Spinal cord (tissue), 10 donors: Measurements from ENCODE around the gene WWC2. TPM values are rescaled to one million over a fixed set of nuclear protein-coding genes. Genes with fewer than 3 reads are reported as not detected.

Experiments
- DNase-seq, 6 donors: peaks; one replicate each; pipeline versions ENCODE4 v3.0.0 to v3.0.0-alpha.2; 2013 to 2015; ENCODE audit warnings: low spot score in 6 of 6, low read depth in 4 of 6
- H3K27ac ChIP-seq: one replicate; pipeline ENCODE4 v1.5.1; 2013; ENCODE audit warnings: low read depth, low read length, control low read depth
- H3K27me3 ChIP-seq: one replicate; pipeline ENCODE4 v1.6.1; 2013; ENCODE audit warnings: low read length; ENCODE audit not compliant: control insufficient read depth, insufficient read depth
- H3K36me3 ChIP-seq: one replicate; pipeline ENCODE4 v1.6.1; 2013; ENCODE audit warnings: low read length; ENCODE audit not compliant: control insufficient read depth, insufficient read depth
- H3K4me1 ChIP-seq: one replicate; pipeline ENCODE4 v1.6.1; 2013; ENCODE audit warnings: low read length; ENCODE audit not compliant: control insufficient read depth, insufficient read depth
- H3K4me3 ChIP-seq: one replicate; pipeline ENCODE4 v1.5.1; 2013; ENCODE audit warnings: low read depth, low read length, control low read depth
- H3K9me3 ChIP-seq: one replicate; pipeline ENCODE4 v1.6.1; 2013; ENCODE audit warnings: low read length; ENCODE audit not compliant: control insufficient read depth, insufficient read depth
- WGBS: methylation state at CpG from one replicate; pipeline ENCODE4 v1.1.5; 2013; ENCODE audit warnings: missing lambda C conversion rate; ENCODE audit not compliant: insufficient coverage; 5-methylcytosine and 5-hydroxymethylcytosine counted together
- polyA plus RNA-seq, 2 donors: library from polyadenylated mRNA; unstranded; fragments of 120-200 nt; gene quantifications; one replicate each; pipeline ENCODE4 v1.2.1, GENCODE V29; 2013; ENCODE audit not compliant: insufficient read length in 2 of 2
- total RNA-seq, 2 donors: library from RNA; depleted of rRNA in 1 of 2; stranded (reverse); fragments of 120-200 nt in 1 of 2; fragments of >200 nt in 1 of 2; gene quantifications; one replicate each; pipeline versions ENCODE4 v1.2.3 to v1.2.4, GENCODE V29; 2013 to 2014
- donor health status: healthy.

The WWC2 gene
- total and polyA plus RNA-seq, 4 donors, result 19.0 to 33.4 (median 25.9) TPM

DNA sequence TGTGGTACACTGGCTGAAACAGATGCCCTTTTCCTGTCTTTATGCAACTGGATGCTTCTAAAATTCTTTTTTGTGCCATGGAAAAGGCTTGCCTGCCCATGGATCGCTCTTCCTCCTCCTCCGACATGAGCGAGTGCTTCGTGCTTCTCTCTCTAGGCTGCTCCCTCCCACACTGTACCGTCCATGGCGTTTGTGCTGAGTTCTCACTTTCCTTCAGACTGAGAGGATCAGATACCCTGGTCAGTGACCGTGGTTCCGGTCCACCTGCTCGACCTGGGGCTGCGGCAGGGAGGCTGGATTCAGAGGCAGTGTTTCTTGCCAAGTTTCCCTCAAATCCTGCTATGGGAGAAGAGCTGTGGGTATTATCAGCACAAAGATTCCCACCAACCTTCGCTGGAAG lies 233.4 kb downstream of the WWC2 start:
- Histone ChIP-seq H3K36me3 (no peaks in the 10 kb centered on the region), H3K4me1 (no peaks in the 10 kb centered on the region), H3K27ac (no peak overlapping the region), H3K9me3 (no peaks in the 10 kb centered on the region), H3K4me3 (no peak overlapping the region), H3K27me3 (no peaks in the 10 kb centered on the region)
- 82% methylated on average over 5 of the region's 11 CpGs for WGBS
- DNase-seq, result no peak

DNA sequence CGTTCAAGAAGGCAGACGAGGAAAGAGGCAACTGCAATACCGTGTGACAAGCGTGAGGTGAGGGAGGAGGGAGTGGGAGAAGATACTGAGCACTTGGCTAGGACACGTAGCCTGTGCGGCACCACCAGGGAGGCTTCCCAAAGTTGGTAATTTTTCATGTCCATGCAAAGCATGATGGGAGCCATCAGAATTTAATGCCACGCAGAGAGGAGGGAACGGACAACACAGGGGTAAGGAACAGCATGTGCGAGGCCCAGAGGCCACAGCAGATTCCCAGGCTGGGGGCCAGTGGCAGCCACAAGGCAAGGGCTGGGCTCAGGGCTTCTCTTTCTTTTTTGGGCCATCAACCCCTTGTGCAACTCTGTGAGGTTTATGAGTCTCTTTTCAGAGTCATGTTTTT lies 234.1 kb downstream of the WWC2 start:
- no peak for DNase-seq
- Histone ChIP-seq H3K27ac (no peak overlapping the region), H3K4me1 (no peaks in the 10 kb centered on the region), H3K9me3 (no peaks in the 10 kb centered on the region), H3K36me3 (no peaks in the 10 kb centered on the region), H3K4me3 (no peak overlapping the region), H3K27me3 (no peaks in the 10 kb centered on the region)
- 96% methylated on average over 9 of the region's 9 CpGs for WGBS

DNA sequence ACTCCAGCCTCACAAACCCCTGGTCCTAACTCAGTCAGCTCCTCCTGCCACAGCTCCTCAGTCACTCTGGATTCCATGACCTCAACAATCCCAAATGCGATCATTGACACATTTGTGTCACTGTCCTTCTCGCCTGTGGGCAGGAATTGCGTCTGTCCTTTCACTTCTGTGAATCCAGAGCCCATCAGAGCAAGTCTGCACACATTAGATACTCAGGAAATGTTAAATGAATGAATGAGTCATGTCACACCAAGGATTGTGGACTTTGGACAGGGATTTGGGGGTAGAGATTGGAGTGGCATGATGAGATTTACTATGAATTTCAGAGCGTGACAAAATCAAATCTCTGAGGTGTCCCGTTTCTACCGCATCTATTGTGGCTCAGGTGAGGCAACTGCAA lies 234.9 kb downstream of the WWC2 start:
- no peaks in the 10 kb centered on the region for H3K27me3 ChIP-seq
- no peak overlapping the region for H3K4me3 ChIP-seq
- DNase-seq, result no peak
- H3K9me3 ChIP-seq, result no peaks in the 10 kb centered on the region
- H3K36me3 ChIP-seq, result no peaks in the 10 kb centered on the region
- no peaks in the 10 kb centered on the region for H3K4me1 ChIP-seq
- 100% methylated on average over 2 of the region's 6 CpGs for WGBS
- H3K27ac ChIP-seq, result no peak overlapping the region

DNA sequence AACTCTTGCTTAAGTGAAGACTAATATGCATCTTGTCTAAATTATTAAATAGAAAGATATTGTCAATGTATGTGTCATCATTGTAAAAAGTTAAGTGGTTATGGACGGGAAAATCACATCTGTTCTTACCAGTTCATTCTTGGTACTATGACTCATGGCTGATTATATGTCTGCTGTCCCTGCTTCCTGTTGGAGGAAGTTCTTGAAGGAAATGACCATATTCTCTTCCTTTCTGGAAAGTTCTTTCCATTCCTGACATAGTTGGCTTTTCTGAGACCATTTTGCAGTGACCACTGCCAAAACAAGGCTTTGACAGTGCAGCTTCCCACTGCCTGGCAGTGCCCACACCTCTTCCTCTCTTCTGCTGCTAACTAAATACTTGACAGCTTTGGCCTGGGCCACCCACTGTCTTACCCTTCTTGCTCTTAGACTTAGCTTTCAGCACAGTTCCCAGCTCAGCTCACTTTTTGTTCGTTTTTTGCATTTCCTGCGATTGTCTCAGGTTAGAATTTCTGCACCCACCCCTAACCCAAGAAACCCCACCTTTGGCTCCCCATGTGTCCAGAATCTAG lies 236.4 kb downstream of the WWC2 start:
- no peaks in the 10 kb centered on the region for H3K9me3 ChIP-seq
- no peak overlapping the region for H3K27ac ChIP-seq
- 88% methylated on average over 2 of the region's 3 CpGs for WGBS

DNA sequence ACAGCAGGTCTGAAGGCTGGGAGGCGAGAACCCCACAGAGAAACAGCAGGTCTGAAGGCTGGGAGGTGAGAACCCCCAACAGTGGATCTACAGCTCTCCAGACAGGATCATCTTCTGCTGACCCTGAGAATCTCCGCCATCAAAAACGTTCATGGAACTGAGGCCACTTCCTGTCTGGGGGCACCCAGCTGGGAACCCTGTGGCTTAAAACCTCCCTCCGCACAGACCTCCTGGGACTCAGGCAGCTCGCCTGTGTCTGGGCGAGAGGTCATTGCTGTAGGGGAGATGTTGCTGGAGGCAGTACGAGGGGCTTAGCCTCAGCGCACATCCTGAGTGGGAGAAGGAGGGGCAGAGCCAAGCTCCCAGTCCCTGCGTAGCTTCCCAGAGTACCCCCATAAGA lies 238.3 kb downstream of the WWC2 start:
- 87% methylated on average over 6 of the region's 9 CpGs for WGBS
- Histone ChIP-seq H3K36me3 (no peaks in the 10 kb centered on the region), H3K27ac (no peak overlapping the region), H3K4me1 (peaks cover 2% of the 10 kb centered on the region), H3K9me3 (no peaks in the 10 kb centered on the region), H3K4me3 (no peak overlapping the region), H3K27me3 (no peaks in the 10 kb centered on the region)
- no peak for DNase-seq

More for the DNA sequence above, 236.4 kb downstream of the WWC2 start:
- no peak for DNase-seq
- Histone ChIP-seq H3K36me3 (no peaks in the 10 kb centered on the region), H3K4me1 (no peaks in the 10 kb centered on the region), H3K4me3 (no peak overlapping the region), H3K27me3 (no peaks in the 10 kb centered on the region)

DNA sequence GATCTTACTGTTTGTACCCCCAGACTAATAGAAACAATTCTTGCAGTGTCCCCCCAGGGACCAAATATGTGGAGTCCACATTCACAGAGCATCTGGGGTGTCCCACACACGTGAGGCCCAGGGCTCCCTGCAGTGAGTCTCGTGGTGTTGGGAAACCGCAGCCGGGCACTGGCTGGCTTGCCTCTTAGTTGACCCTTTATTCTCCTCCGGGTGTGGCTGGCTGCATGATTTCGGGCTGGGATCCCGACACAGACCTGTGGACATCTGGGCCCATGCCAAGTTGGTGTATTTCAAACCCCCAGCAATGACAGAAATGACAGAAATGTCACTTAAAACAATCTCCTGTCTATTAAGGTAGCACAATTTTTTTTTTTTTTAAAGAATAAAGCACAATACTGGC lies 238.8 kb downstream of the WWC2 start:
- peaks cover 4% of the 10 kb centered on the region for H3K27me3 ChIP-seq
- no peaks in the 10 kb centered on the region for H3K36me3 ChIP-seq
- H3K27ac ChIP-seq, result no peak overlapping the region
- no peak for DNase-seq
- H3K9me3 ChIP-seq, result no peaks in the 10 kb centered on the region
- 76% methylated on average over 7 of the region's 7 CpGs for WGBS
- peaks cover 6% of the 10 kb centered on the region for H3K4me1 ChIP-seq
- no peak overlapping the region for H3K4me3 ChIP-seq

DNA sequence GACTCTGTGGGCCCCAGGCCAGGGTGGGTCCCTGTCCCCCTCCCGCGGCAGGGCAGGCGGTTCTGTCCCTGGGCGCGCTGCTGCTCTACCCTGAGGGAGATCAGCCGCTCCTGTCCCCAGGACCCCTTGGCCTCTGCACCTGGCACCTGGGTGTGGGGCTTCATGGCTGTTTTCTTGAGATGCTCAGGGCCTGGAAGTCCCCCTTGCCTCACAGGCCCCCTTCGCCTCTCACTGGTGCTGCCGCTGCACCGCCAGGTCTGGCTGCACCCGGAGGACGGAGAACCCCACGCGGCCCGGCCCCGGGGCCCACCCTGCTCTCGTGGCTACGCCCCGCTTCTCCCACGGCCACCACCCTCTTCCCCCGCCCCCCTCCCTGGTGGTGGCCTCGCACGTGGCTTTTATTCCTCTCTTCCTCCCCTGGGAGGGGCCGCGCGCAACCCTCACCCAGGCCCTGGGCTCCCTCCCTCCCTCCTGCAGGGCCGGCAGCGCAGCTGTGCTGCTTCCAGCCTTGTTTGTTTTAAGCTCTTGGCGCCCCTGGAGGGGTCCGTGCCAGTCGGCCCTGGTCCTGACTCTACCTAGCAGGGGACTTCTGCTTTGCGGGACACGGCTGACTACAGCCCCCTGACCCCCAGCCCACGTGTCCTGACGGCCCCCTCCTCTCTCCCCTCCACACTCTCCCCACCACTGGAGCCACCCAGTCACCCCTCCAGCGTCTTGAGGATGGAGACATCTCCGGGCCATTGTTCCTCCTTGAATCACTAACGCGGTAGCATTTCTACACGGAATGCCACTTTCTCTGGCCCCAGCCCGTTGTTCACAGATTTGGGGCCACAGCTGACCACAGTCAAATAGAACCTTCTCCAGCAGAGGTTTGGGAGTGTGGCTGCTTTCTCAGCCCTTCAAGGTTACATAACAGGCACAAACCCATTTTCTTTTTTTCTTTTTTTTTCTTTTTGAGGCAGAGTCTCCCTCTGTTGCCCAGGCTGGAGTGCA lies 243.8 kb downstream of the WWC2 start:
- Histone ChIP-seq H3K27ac (no peak overlapping the region), H3K4me1 (peaks cover 11% of the 10 kb centered on the region), H3K27me3 (peaks cover 7% of the 10 kb centered on the region), H3K36me3 (no peaks in the 10 kb centered on the region), H3K9me3 (no peaks in the 10 kb centered on the region), H3K4me3 (peak overlapping the region; percentile 6)
- WGBS, result 16% methylated on average over 39 of the region's 40 CpGs
- DNase-seq, result peak in 2 of 6 donors; percentile 42 to 49

DNA sequence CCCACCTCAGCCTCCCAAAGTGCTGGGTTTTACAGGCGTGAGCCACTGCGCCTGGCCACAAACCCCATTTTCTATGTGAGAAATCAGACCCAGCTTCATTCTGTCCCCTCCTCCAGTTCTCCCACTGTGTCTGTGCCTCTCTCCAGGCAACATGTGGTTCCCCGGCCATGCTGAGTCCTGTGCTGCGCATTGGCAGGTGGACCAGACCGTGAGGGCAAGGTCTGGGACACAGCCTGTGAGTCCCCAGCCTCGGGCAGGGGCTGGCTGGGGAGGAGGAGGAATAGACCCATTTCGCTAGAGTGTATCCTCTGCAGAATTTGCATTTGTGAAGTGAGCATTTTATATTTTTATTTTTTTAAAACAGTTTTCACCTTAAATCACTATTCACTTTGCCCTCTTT lies 244.7 kb downstream of the WWC2 start:
- H3K36me3 ChIP-seq, result no peaks in the 10 kb centered on the region
- no peak overlapping the region for H3K4me3 ChIP-seq
- WGBS, result 91% methylated on average over 6 of the region's 7 CpGs
- DNase-seq, result no peak
- H3K9me3 ChIP-seq, result no peaks in the 10 kb centered on the region
- peaks cover 7% of the 10 kb centered on the region for H3K27me3 ChIP-seq
- peaks cover 11% of the 10 kb centered on the region for H3K4me1 ChIP-seq
- H3K27ac ChIP-seq, result no peak overlapping the region

DNA sequence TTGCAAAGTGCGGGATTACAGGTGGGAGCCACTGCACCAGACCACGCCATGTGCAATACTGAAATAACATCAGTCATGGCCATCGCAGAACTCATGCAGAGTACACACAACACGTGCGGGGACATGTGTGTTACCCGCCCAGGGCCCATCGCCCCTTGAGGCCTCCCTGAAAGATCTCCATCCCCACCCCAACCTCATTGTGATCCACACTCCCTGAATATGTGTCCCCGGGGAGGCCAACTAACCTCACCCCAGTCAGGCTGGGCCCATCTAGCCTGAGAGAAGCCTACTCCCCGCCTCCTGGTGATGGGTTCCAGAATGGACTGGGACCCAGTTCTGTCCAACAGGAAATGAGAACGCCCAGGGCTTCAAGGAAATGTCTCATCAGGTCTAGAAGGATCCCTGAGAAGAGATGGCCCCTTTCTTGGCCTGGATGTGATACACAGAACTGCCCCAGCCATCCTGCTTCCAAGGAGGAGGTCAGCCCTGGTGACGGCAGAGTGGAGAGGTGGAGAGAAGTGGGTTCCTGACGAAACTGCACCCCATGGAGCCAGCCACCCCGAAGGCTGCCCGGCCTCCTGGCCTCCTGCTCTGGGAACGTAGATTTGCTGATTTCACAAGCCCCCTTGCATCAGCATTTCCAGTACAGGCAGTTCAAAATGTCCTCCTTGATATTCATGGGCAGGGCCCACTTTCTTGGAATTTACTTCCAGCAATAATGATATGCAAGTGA lies 245.6 kb downstream of the WWC2 start:
- H3K27ac ChIP-seq, result no peak overlapping the region
- no peaks in the 10 kb centered on the region for H3K9me3 ChIP-seq
- H3K27me3 ChIP-seq, result peaks cover 7% of the 10 kb centered on the region
- no peak for DNase-seq
- WGBS, result 96% methylated on average over 15 of the region's 15 CpGs
- H3K4me3 ChIP-seq, result no peak overlapping the region
- H3K36me3 ChIP-seq, result no peaks in the 10 kb centered on the region
- H3K4me1 ChIP-seq, result peaks cover 11% of the 10 kb centered on the region
